Activated B cell treated with CpG ODN at 0.5 μM for 24 hours (primary cell): Measurements from ENCODE around the gene TARDBP. TPM values are rescaled to one million over a fixed set of nuclear protein-coding genes. Genes with fewer than 3 reads are reported as not detected.

ENCODE experiments used
- ATAC-seq: fragments of 200-7000 bp; cut with Tn5 transposase; one replicate; pipeline ENCODE4 v1.10.0; 2021; ENCODE audit warnings: low read depth, mild to moderate bottlenecking, moderate library complexity
- CTCF ChIA-PET: fragments of 350-600 bp; sonication (Branson Sonifier 250); formaldehyde crosslinking; loops from one replicate; lab custom pipeline; 2021; ENCODE audit warnings: antibody characterized with exemption; lab: Charles Lee
- POLR2A ChIA-PET: fragments of 350-600 bp; sonication (Branson Sonifier 250); formaldehyde crosslinking; loops from one replicate; lab custom pipeline; 2021; ENCODE audit warnings: antibody characterized with exemption; lab: Charles Lee
- DNase-seq: peaks from one replicate; pipeline ENCODE4 v3.0.0; 2022
- H3K27ac Mint-ChIP-seq: one replicate; pipeline ENCODE4 v1.8.0; 2020; ENCODE audit warnings: mixed read lengths
- H3K27me3 Mint-ChIP-seq: one replicate; pipeline ENCODE4 v1.8.0; 2021; ENCODE audit warnings: mixed read lengths
- H3K36me3 Mint-ChIP-seq: one replicate; pipeline ENCODE4 v1.8.0; 2021; ENCODE audit warnings: low read depth, mixed read lengths
- H3K4me1 Mint-ChIP-seq: one replicate; pipeline ENCODE4 v1.8.0; 2021; ENCODE audit warnings: mixed read lengths
- H3K4me3 Mint-ChIP-seq: one replicate; pipeline ENCODE4 v1.8.0; 2020; ENCODE audit warnings: mild to moderate bottlenecking, mixed read lengths
- H3K9me3 Mint-ChIP-seq: one replicate; pipeline ENCODE4 v1.8.0; 2020; ENCODE audit warnings: mixed read lengths
- CTCF ChIP-seq: fragments of 200-600 bp; IDR thresholded peaks from one replicate; pipeline ENCODE4 v1.8.0; 2022; ENCODE audit warnings: antibody characterized with exemption, mild to moderate bottlenecking
- intact Hi-C: fragments of 100-400 bp; cut with micrococcal nuclease; formaldehyde crosslinking; loops from one replicate; pipeline ENCODE4 v1.15.1; 2024
- total RNA-seq: library from RNA; stranded (reverse); gene quantifications from 2 replicates; pipeline ENCODE4 v1.2.3, GENCODE V29; 2022

TARDBP gene
- total RNA-seq, 1 donor from 2014 or later, result 193 TPM

GRCh38 chr1:11057477-11057876, 45.0 kb downstream of the TARDBP start:
- Mint-ChIP-seq H3K27me3 (no peaks in the 10 kb centered on the region), H3K9me3 (no peaks in the 10 kb centered on the region), H3K4me3 (peak overlapping the region; percentile 48), H3K4me1 (peaks cover 19% of the 10 kb centered on the region), H3K36me3 (peaks cover 27% of the 10 kb centered on the region), H3K27ac (no peak overlapping the region)
- POLR2A ChIA-PET, result interaction anchor here (1.0 kb wide), 1 partner anchor 1322 kb away, joined by 4 read pairs; no protein-coding TSS in a partner anchor
- CTCF ChIA-PET, result no interaction called here
- no peak for TF ChIP-seq CTCF
- DNase-seq, result no peak
- intact Hi-C loops, result loop anchor here (5.0 kb wide), 1 partner anchor 680 kb away; the partner anchor contains the start of gene AGTRAP
- ATAC-seq, result no peak

GRCh38 chr1:11058026-11058425, 45.6 kb downstream of the TARDBP start:
- ATAC-seq (no peak), DNase-seq (no peak)
- TF ChIP-seq CTCF, result no peak
- intact Hi-C loops, result loop anchor here (5.0 kb wide), 1 partner anchor 679 kb away; the partner anchor contains the start of gene AGTRAP
- no peak overlapping the region for H3K27ac Mint-ChIP-seq
- ChIA-PET CTCF (interaction anchor here (0.7 kb wide), 1 partner anchor 20 kb away, joined by 4 read pairs; no protein-coding TSS in a partner anchor), POLR2A (interaction anchor here (0.5 to 1.0 kb wide), 2 partner anchors 896 to 1322 kb away, joined by 4 to 10 read pairs; no protein-coding TSS in a partner anchor)
- H3K9me3 Mint-ChIP-seq, result no peaks in the 10 kb centered on the region
- H3K4me1 Mint-ChIP-seq, result peaks cover 18% of the 10 kb centered on the region
- H3K27me3 Mint-ChIP-seq, result no peaks in the 10 kb centered on the region
- peaks cover 27% of the 10 kb centered on the region for H3K36me3 Mint-ChIP-seq
- H3K4me3 Mint-ChIP-seq, result peak overlapping the region; percentile 86

GRCh38 chr1:11058595-11059154, 46.2 kb downstream of the TARDBP start:
- Mint-ChIP-seq H3K36me3 (peaks cover 32% of the 10 kb centered on the region), H3K27me3 (no peaks in the 10 kb centered on the region), H3K9me3 (no peaks in the 10 kb centered on the region), H3K27ac (no peak overlapping the region), H3K4me3 (peak overlapping the region; percentile 86), H3K4me1 (peaks cover 18% of the 10 kb centered on the region)
- no peak for DNase-seq
- TF ChIP-seq CTCF, result no peak
- intact Hi-C loops, result loop anchor here (5.0 kb wide), 1 partner anchor 679 kb away; the partner anchor contains the start of gene AGTRAP
- no peak for ATAC-seq
- ChIA-PET CTCF (interaction anchor here (0.7 kb wide), 1 partner anchor 21 kb away, joined by 4 read pairs; no protein-coding TSS in a partner anchor), POLR2A (interaction anchor here (0.5 to 1.0 kb wide), 2 partner anchors 895 to 1323 kb away, joined by 4 to 10 read pairs; no protein-coding TSS in a partner anchor)

- DNase-seq (no peak), ATAC-seq (no peak)
- no peaks in the 10 kb centered on the region for H3K9me3 Mint-ChIP-seq
- CTCF ChIA-PET, result interaction anchor here (2.4 kb wide), 1 partner anchor 22 kb away, joined by 13 read pairs; no protein-coding TSS in a partner anchor
- intact Hi-C loops, result loop anchor here (5.0 kb wide), 1 partner anchor 678 kb away; the partner anchor contains the start of gene AGTRAP
- H3K27me3 Mint-ChIP-seq, result no peaks in the 10 kb centered on the region
- peak overlapping the region; percentile 57 for H3K27ac Mint-ChIP-seq
- POLR2A ChIA-PET, result interaction anchor here (0.8 to 3.7 kb wide), 6 partner anchors 40 to 1404 kb away, joined by 3 to 25 read pairs (median 4); partner anchors contain the start of genes EXOSC10, MTOR and TARDBP
- H3K36me3 Mint-ChIP-seq, result peaks cover 30% of the 10 kb centered on the region
- H3K4me3 Mint-ChIP-seq, result peak overlapping the region; percentile 86
- no peak for TF ChIP-seq CTCF
- peaks cover 18% of the 10 kb centered on the region for H3K4me1 Mint-ChIP-seq
These were observed 46.9 kb downstream of the TARDBP start for GRCh38 chr1:11059155-11059967.
